ENCODE data around the gene IQCN. TPM values are rescaled to one million over a fixed set of nuclear protein-coding genes. Genes with fewer than 3 reads are reported as not detected.

Gene IQCN
- total RNA-seq, 2 donors from 2014 or later = 0.52 to 1.5 TPM

- Histone ChIP-seq H3K9me3 (no peaks in the 10 kb centered on the region), H3K27me3 (no peaks in the 10 kb centered on the region), H3K4me1 (peaks cover 0 to 3% of the 10 kb centered on the region in 2 donors), H3K36me3 (peaks cover 19% of the 10 kb centered on the region), H3K4me3 (no peak overlapping the region), H3K27ac (no peak overlapping the region)
- no peak for TF ChIP-seq CTCF (IDR thresholded peaks at IDR 0.05)
- no peak for DNase-seq (ENCODE audit: low spot score)
Measured at GRCh38 chr19:18269070-18269723, 5.1 kb downstream of the IQCN start.

- Histone ChIP-seq H3K36me3 (peaks cover 19% of the 10 kb centered on the region), H3K4me3 (no peak overlapping the region), H3K9me3 (no peaks in the 10 kb centered on the region), H3K27ac (no peak overlapping the region), H3K4me1 (no peaks in the 10 kb centered on the region), H3K27me3 (no peaks in the 10 kb centered on the region)
- no peak for DNase-seq (ENCODE audit: low spot score)
- TF ChIP-seq CTCF (IDR thresholded peaks at IDR 0.05) = no peak
Measured at GRCh38 chr19:18266771-18267686, 7.2 kb downstream of the IQCN start.

- no peak for DNase-seq (ENCODE audit: low spot score)
- no peak overlapping the region for H3K27ac ChIP-seq
- H3K27me3 ChIP-seq = no peaks in the 10 kb centered on the region
- no peaks in the 10 kb centered on the region for H3K4me1 ChIP-seq
- peaks cover 19% of the 10 kb centered on the region for H3K36me3 ChIP-seq
- no peak for TF ChIP-seq CTCF (IDR thresholded peaks at IDR 0.05)
- no peak overlapping the region for H3K4me3 ChIP-seq
- H3K9me3 ChIP-seq = no peaks in the 10 kb centered on the region
Measured at GRCh38 chr19:18265582-18265981, 8.7 kb downstream of the IQCN start.

GRCh38 chr19:18264971-18265540 is 9.2 kb downstream of the IQCN start:
- TF ChIP-seq CTCF (IDR thresholded peaks at IDR 0.05) = no peak

GRCh38 chr19:18264137-18264854 is 10.0 kb downstream of the IQCN start:
- TF ChIP-seq CTCF (IDR thresholded peaks at IDR 0.05) = no peak
- Histone ChIP-seq H3K36me3 (peaks cover 19% of the 10 kb centered on the region), H3K27ac (no peak overlapping the region), H3K9me3 (no peaks in the 10 kb centered on the region), H3K4me1 (no peaks in the 10 kb centered on the region), H3K4me3 (no peak overlapping the region), H3K27me3 (no peaks in the 10 kb centered on the region)
- DNase-seq (ENCODE audit: low spot score) = no peak

More at GRCh38 chr19:18264971-18265540, 9.2 kb downstream of the IQCN start:
- Histone ChIP-seq H3K4me1 (no peaks in the 10 kb centered on the region), H3K27me3 (no peaks in the 10 kb centered on the region), H3K27ac (no peak overlapping the region), H3K4me3 (no peak overlapping the region), H3K9me3 (no peaks in the 10 kb centered on the region), H3K36me3 (peaks cover 19% of the 10 kb centered on the region)
- DNase-seq (ENCODE audit: low spot score) = no peak
